GM03348 (cell line): ENCODE measurements around the gene TCEAL9.
"Not testable (repeated sequence)": the region's sequence is repeated elsewhere in the genome, so short reads cannot be mapped to it uniquely, and the experiment has no call there.

Experiments used
- DNase-seq: peaks from one replicate; pipeline ENCODE4 v3.0.0; 2012; ENCODE audit warnings: low spot score

Gene TCEAL9

GRCh38 chrX:103356130-103356798, at the start of gene TCEAL9:
TSS of gene TCEAL9 (plus strand) at chrX:103356506. CDS start at chrX:103357685, 1,179 bp downstream.
- peak; percentile 77 for DNase-seq

- DNase-seq = no peak
These were observed 46.3 kb upstream of the TCEAL9 start for GRCh38 chrX:103309860-103310554.

- no peak for DNase-seq
These were observed 45.5 kb upstream of the TCEAL9 start, which contains the start of gene BEX2 for GRCh38 chrX:103310555-103311398. TSS of gene BEX2 (minus strand) at chrX:103310990. CDS start at chrX:103309976, 1,014 bp downstream.

GRCh38 chrX:103311399-103311780, 44.9 kb upstream of the TCEAL9 start:
- DNase-seq = no peak

GRCh38 chrX:103329991-103330390, 26.3 kb upstream of the TCEAL9 start, which contains the start of gene TCEAL7:
TSS of gene TCEAL7 (plus strand) at chrX:103330239. CDS start at chrX:103331404, 1,165 bp downstream.
- DNase-seq = peak; percentile 17

- peak; percentile 6 for DNase-seq
These were observed 25.5 kb upstream of the TCEAL9 start for GRCh38 chrX:103330681-103331288.

GRCh38 chrX:103338663-103339062, 17.6 kb upstream of the TCEAL9 start:
- DNase-seq = no peak

GRCh38 chrX:103343105-103343504, 13.2 kb upstream of the TCEAL9 start:
- DNase-seq = peak; percentile 31

- no peak for DNase-seq
These were observed 11.7 kb upstream of the TCEAL9 start for GRCh38 chrX:103344606-103345005.

GRCh38 chrX:103347682-103348397, 8.5 kb upstream of the TCEAL9 start:
- DNase-seq = no peak

- DNase-seq = peak; percentile 29
These were observed 552 bp downstream of the TCEAL9 start for GRCh38 chrX:103356858-103357257.

- DNase-seq = no peak
These were observed 1.6 kb downstream of the TCEAL9 start for GRCh38 chrX:103357871-103358270.

- DNase-seq = not testable (repeated sequence)
These were observed 3.3 kb downstream of the TCEAL9 start for GRCh38 chrX:103359605-103360004.

GRCh38 chrX:103360092-103360491, 3.8 kb downstream of the TCEAL9 start:
- no peak for DNase-seq

- no peak for DNase-seq
These were observed 4.6 kb downstream of the TCEAL9 start for GRCh38 chrX:103360916-103361315.

GRCh38 chrX:103361798-103362197, 5.5 kb downstream of the TCEAL9 start:
- no peak for DNase-seq

GRCh38 chrX:103362474-103362873, 6.2 kb downstream of the TCEAL9 start:
- DNase-seq = peak; percentile 60

GRCh38 chrX:103363046-103363445, 6.7 kb downstream of the TCEAL9 start:
- DNase-seq = no peak

GRCh38 chrX:103367502-103367901, 11.2 kb downstream of the TCEAL9 start:
- DNase-seq = peak; percentile 17

- no peak for DNase-seq
These were observed 13.2 kb downstream of the TCEAL9 start for GRCh38 chrX:103369479-103369878.

GRCh38 chrX:103372886-103373285, 16.6 kb downstream of the TCEAL9 start:
- DNase-seq = no peak
